COLO829 (cell line): ENCODE measurements around the gene WDR18.

Source experiments
- DNase-seq: peaks from one replicate; pipeline ENCODE4 v3.0.0; 2012; ENCODE audit warnings: low spot score

Gene WDR18

GRCh38 chr19:964761-965694 lies 19.1 kb upstream of the WDR18 start:
- DNase-seq, result no peak

GRCh38 chr19:966485-967088 lies 17.6 kb upstream of the WDR18 start:
- DNase-seq, result no peak

- DNase-seq, result no peak
Measured at GRCh38 chr19:970695-971094, 13.4 kb upstream of the WDR18 start.

- no peak for DNase-seq
Measured at GRCh38 chr19:971795-972194, 12.3 kb upstream of the WDR18 start.

GRCh38 chr19:972281-972680 lies 11.9 kb upstream of the WDR18 start:
- no peak for DNase-seq

- DNase-seq, result no peak
Measured at GRCh38 chr19:973726-974563, 10.2 kb upstream of the WDR18 start.

- DNase-seq, result no peak
Measured at GRCh38 chr19:974564-975257, 9.4 kb upstream of the WDR18 start.

GRCh38 chr19:976476-976875 lies 7.7 kb upstream of the WDR18 start:
- no peak for DNase-seq

- DNase-seq, result no peak
Measured at GRCh38 chr19:977058-977464, 7.1 kb upstream of the WDR18 start.

GRCh38 chr19:979318-979741 lies 4.8 kb upstream of the WDR18 start:
- DNase-seq, result no peak

- no peak for DNase-seq
Measured at GRCh38 chr19:980133-980998, 3.8 kb upstream of the WDR18 start.

- peak; percentile 83 for DNase-seq
Measured at GRCh38 chr19:982567-983170, 1.5 kb upstream of the WDR18 start.

- DNase-seq, result no peak
Measured at GRCh38 chr19:986083-986482, 1.9 kb downstream of the WDR18 start.

- DNase-seq, result no peak
Measured at GRCh38 chr19:988081-988480, 3.9 kb downstream of the WDR18 start.

GRCh38 chr19:988510-988909 lies 4.4 kb downstream of the WDR18 start:
- DNase-seq, result no peak

GRCh38 chr19:989381-990081 lies 5.4 kb downstream of the WDR18 start:
- no peak for DNase-seq

GRCh38 chr19:990119-990571 lies 6.0 kb downstream of the WDR18 start:
- DNase-seq, result no peak

GRCh38 chr19:990746-991145 lies 6.6 kb downstream of the WDR18 start:
- DNase-seq, result no peak

GRCh38 chr19:991174-991931 lies 7.2 kb downstream of the WDR18 start:
- DNase-seq, result peak; percentile 54
